Suppressor macrophage treated with lipopolysaccharide for 1 hour (primary cell): ENCODE measurements around the gene RARA.

ENCODE experiments used
- DNase-seq, 3 donors: peaks; one replicate each; pipeline ENCODE4 v3.0.0-alpha.2; 2020 to 2022

The RARA gene

DNA sequence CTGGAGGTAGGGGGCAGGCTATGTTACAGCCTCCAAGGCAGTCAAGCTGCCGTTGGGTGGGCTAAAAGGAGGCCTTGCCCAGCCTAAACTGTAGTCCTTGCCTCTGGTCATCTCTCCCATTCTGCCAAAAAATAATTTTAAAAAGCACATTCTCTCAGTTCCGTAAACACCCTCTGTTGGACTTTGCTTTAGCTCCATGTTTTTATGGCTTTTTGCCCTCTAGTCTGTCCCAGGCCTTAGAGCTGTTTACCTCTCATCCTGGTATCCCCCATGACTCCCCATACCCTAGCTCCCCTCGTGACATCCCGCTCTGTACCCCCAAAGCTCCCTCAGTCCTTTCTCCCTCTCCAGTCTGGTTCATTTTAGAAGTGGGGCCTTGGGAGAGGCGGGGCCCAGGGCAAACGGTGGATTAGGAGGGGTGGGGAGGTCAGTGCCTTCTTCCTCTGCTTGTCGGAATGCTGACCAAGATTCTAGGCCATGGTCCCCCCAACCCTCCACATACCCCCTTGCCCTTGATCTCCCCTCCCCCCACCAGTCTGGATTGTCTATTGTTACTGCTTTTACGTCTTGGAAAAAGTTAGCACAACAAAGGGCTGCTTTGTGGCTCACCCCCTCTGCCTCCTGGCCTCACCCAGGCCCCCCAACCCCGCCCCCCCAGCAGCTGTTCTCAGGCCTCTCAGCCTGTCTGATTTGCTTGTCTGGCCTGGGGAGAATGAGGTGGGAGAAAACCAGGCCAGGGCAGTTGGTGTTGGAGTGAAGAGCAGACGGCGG, 37.2 kb downstream of the RARA start:
- DNase-seq = no peak

DNA sequence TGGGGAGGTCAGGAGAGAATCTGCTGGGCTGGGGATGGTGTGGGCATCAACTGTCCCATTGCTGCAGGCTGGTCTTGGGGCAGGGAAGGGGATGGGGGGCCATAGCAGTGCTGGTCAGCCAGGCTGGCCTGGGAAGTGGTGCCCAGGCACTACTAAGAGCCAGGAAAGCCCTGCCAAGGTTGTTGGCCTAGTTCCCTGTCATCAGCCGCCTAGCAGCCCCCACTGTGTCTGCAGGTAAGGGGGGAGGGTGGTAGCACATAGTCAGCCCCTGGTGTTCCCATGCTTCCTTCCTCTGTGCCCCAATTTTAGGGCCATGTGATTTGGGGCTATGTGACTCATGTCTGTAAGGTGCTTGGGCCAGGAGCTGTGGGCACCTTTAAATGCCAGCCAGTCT, 37.8 kb downstream of the RARA start:
- no peak for DNase-seq

- DNase-seq = no peak
Observed at GRCh38 chr17:40347319-40348135, 38.5 kb downstream of the RARA start.

DNA sequence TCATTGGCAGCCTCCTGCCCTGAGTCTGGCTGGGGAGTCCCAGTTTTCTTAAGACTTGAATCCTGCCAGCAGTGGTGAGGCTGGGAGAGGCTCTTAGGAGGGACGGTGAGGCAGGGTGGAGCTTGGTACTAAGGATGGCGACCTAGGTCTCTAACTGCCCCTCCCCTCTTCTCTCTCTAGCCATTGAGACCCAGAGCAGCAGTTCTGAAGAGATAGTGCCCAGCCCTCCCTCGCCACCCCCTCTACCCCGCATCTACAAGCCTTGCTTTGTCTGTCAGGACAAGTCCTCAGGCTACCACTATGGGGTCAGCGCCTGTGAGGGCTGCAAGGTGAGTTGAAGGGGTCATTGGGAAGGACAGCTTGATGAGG, 39.1 kb downstream of the RARA start:
- DNase-seq = no peak

- no peak for DNase-seq
Observed at GRCh38 chr17:40348562-40349476, 39.8 kb downstream of the RARA start.

DNA sequence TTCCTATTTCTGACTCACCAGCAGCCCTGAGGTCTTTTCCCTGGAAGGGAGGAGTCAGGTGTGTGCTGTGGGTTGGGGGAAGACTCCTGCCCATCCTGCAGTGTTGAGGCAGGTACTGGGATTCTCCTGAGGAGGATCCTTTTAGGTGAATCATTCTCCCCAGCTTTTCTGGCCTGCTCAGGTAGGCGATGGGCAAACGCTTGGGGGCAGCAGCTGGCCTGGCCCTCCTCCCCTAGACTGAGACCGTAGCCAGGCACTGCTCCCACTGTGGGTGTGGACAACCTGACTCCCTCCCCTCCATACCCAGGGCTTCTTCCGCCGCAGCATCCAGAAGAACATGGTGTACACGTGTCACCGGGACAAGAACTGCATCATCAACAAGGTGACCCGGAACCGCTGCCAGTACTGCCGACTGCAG, 40.5 kb downstream of the RARA start:
- no peak for DNase-seq

DNA sequence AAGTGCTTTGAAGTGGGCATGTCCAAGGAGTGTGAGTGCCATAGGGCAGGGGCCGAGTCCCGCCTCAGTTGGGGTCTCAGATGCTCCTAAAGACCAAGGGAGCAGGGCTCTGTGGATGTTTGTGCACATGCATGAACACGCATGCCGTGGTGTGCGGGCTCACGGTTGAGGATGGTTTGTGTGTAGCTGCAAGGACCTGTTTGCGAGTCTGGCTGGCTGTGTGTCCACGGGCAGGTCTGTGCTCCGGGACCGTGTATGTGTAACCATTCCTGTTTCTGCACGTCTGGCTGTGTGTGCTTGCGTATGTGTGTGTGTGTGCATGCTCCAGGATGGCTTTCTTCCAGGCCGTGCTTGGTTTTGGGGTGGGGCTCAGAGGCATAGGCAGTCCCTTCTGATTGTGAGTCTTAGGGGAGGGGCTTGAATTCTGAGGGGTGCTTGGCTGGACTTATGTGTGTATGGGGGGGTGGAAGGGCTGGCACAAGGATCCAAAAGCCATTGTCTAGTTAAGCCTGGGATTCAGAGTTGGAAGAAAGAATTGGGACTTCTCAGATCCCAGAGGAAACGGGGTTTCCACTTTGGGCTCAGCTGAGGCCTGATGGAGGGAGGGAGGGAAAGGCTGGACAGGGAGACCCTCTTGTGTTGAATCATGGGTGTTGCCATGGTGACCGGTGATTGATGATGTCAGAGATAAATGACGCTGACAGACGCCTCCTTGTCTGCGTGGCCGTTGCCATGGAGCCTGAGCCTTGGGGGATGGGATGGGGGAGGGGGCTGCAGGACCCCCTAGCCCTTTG, 41.1 kb downstream of the RARA start:
- DNase-seq = no peak

- no peak for DNase-seq
Observed at GRCh38 chr17:40350689-40351358, 41.8 kb downstream of the RARA start.

- DNase-seq = no peak
Observed at GRCh38 chr17:40351359-40352236, 42.6 kb downstream of the RARA start.

DNA sequence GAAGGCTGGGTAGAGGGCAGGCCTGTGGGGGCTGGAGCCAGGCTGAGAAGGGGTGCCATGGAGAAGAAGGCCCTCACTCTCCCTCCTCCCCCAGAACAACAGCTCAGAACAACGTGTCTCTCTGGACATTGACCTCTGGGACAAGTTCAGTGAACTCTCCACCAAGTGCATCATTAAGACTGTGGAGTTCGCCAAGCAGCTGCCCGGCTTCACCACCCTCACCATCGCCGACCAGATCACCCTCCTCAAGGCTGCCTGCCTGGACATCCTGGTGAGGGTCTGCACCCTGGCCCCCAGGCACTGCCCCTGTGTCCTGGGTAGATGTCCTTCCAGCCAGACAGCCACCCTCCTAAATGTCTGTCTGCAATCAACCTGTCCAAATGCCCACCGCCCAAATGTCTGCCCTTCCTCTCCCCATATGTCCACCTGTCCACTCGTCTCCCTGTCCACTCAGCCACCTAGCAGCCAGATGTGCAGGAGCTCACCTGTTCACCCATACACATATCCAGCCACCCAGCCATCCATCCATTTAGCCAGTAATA, 43.3 kb downstream of the RARA start:
- DNase-seq = no peak

DNA sequence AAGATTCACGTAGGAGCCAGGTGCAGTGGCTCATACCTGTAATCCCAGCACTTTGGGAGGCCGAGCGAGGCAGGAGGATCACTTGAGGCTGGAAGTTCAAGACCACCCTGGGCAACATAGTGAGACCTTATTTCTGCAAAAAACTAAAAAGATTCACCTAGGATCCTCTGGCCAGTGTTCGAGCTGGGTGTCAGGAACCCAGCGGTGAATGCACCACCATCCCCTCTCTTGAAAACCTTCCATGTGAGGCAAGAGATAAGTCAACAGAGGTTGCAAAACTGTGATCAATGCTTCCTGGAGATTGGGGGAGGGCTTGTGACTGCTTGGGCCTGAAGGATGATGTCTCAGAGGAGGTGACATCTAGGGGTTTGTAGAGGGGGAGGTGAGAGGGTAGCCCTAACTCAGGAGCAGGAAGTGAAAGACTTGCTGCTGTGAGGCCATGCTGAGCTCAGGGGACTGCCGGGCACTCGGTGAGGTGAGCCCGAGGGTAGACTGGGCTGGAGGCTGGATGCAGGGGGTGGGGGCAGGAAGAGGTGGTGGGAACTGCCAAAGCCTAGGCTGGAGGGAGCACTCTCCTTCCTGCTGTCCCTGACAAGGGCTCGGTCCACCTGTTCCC, 43.9 kb downstream of the RARA start:
- DNase-seq = peak; percentile 28 to 40 (median 34)

GRCh38 chr17:40354221-40355122, 45.5 kb downstream of the RARA start:
- no peak for DNase-seq

- peak; percentile 76 to 84 (median 80) for DNase-seq
Observed at GRCh38 chr17:40355123-40355803, 46.3 kb downstream of the RARA start.

GRCh38 chr17:40355804-40356758, 47.1 kb downstream of the RARA start:
- DNase-seq = no peak

GRCh38 chr17:40356990-40357881, 48.3 kb downstream of the RARA start:
- DNase-seq = no peak
